ENCODE data around the gene PCSK6. TPM values are rescaled to one million over a fixed set of nuclear protein-coding genes. Genes with fewer than 3 reads are reported as not detected.
A peak's percentile ranks its signal among the peaks of the same experiment; 100 is the strongest.

PCSK6 gene
- polyA plus RNA-seq, 3 donors = 0.05 to 0.10 TPM; not detected in 1

DNA sequence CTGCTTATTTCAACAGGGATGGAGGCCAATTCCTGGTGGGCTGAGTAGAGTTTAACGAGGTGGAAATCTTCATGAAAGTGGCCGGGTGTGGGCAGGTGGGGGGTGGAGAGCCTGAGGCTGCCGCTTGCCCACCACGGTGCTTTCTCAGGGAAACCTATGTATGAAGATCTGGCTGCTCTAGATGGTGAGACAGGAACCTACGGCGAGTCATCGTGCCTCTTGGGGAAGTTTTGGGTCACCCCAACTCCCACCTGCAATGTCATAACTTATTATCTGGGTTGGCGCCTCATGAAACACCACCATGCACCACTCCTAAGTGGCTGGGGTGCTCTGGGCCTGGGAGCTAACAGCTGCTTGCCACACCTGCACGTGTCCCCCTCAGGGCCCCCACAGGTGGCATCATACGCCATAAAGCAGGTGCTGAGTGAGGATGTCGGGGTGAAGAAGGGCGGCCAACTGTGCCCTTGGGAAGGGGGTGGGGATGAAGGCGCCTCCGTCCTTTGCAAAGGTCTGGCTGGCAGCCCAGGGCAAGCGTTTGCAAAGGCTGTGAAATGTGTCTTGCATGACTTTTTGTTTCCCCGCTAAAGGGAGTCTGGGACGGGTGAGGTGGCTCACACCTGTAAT lies 166.5 kb downstream of the PCSK6 start:
- WGBS (ENCODE audit: insufficient coverage) = 93% methylated on average over 9 of the region's 17 CpGs
- intact Hi-C loops (cut with micrococcal nuclease) = no loop called here
- no peak overlapping the region for H3K4me2 ChIP-seq (replicated peaks; ENCODE audit: extremely low read depth, low read length, poor library complexity, severe bottlenecking)

More for the DNA sequence above, 166.5 kb downstream of the PCSK6 start:
- Histone ChIP-seq H3K9ac (ENCODE audit: insufficient read depth, low read length, poor library complexity, severe bottlenecking) (no peak overlapping the region), H3K4me1 (ENCODE audit: control insufficient read depth in 1 of 2, insufficient read depth in 2 of 2, low read length in 2 of 2) (peaks cover 11 to 12% of the 10 kb centered on the region in 2 donors), H2AFZ (ENCODE audit: insufficient read depth, low read depth, low read length, poor library complexity, severe bottlenecking) (no peak overlapping the region), H3K9me3 (replicated peaks in 1 of 2; ENCODE audit: control insufficient read depth in 1 of 2, insufficient read depth in 1 of 2, low read length in 2 of 2) (no peaks in the 10 kb centered on the region), H4K20me1 (ENCODE audit: insufficient read depth, low read length) (no peaks in the 10 kb centered on the region), H3K27ac (ENCODE audit: low read depth in 1 of 2, low read length in 2 of 2) (no peak overlapping the region), H3K36me3 (replicated peaks in 1 of 2; ENCODE audit: control insufficient read depth in 1 of 2, insufficient read depth in 2 of 2, low read length in 2 of 2) (no peaks in the 10 kb centered on the region), H3K27me3 (ENCODE audit: control insufficient read depth in 2 of 2, insufficient read depth in 2 of 2, low read length in 2 of 2) (peaks cover 0 to 11% of the 10 kb centered on the region in 2 donors), H3K4me3 (replicated peaks in 1 of 3; ENCODE audit: low read depth in 2 of 3, low read length in 3 of 3) (no peak overlapping the region), H3K79me2 (ENCODE audit: insufficient read depth, low read length) (no peaks in the 10 kb centered on the region)
- Mint-ChIP-seq H3K4me1 (peaks cover 16% of the 10 kb centered on the region), H3K4me3 (no peak overlapping the region), H3K27ac (peak overlapping the region in 1 of 7 donors; percentile 3), H3K27me3 (ENCODE audit: low read depth in 3 of 3) (peaks cover 25 to 50% (median 32%) of the 10 kb centered on the region in 3 donors), H3K36me3 (peaks cover 0 to 2% of the 10 kb centered on the region in 2 donors), H3K9me3 (peaks cover 0 to 5% (median 2%) of the 10 kb centered on the region in 7 donors)
- no peak for TF ChIP-seq CTCF (IDR thresholded peaks at IDR 0.05)
- peak; percentile 17 to 58 (median 37) for DNase-seq

Measured in CD14-positive monocyte (primary cell).